ENCODE data around the gene FBXW7.

FBXW7 gene

GRCh38 chr4:152577708-152578396 lies 42.0 kb upstream of the FBXW7 start:
- Histone ChIP-seq H3K9ac (ENCODE audit: low read depth, low read length, poor library complexity, severe bottlenecking) (no peak overlapping the region), H3K9me3 (ENCODE audit: insufficient read depth, low read depth, low read length) (no peaks in the 10 kb centered on the region), H3K9me2 (replicated peaks; ENCODE audit: low read depth, low read length) (no peaks in the 10 kb centered on the region), H3K79me2 (ENCODE audit: insufficient read depth, low read length) (no peaks in the 10 kb centered on the region), H3F3A (ENCODE audit: low read depth) (no peaks in the 10 kb centered on the region), H3K4me3 (ENCODE audit: low read length, poor library complexity, severe bottlenecking) (no peak overlapping the region), H4K20me1 (ENCODE audit: insufficient read depth, low read length, poor library complexity, severe bottlenecking) (no peaks in the 10 kb centered on the region), H2AFZ (ENCODE audit: low read length) (no peak overlapping the region), H3K4me2 (ENCODE audit: low read depth, low read length, poor library complexity, severe bottlenecking) (no peak overlapping the region), H3K27me3 (ENCODE audit: insufficient read depth, low read length, poor library complexity, severe bottlenecking) (no peaks in the 10 kb centered on the region), H3K4me1 (ENCODE audit: insufficient read depth, low read length, poor library complexity, severe bottlenecking) (no peaks in the 10 kb centered on the region), H3K36me3 (ENCODE audit: insufficient read depth, low read length) (no peaks in the 10 kb centered on the region)
- no peak for TF ChIP-seq EZH2phosphoT487 (IDR thresholded peaks at IDR 0.05; ENCODE audit: borderline replicate concordance)
- TF ChIP-seq, protein P1, sequence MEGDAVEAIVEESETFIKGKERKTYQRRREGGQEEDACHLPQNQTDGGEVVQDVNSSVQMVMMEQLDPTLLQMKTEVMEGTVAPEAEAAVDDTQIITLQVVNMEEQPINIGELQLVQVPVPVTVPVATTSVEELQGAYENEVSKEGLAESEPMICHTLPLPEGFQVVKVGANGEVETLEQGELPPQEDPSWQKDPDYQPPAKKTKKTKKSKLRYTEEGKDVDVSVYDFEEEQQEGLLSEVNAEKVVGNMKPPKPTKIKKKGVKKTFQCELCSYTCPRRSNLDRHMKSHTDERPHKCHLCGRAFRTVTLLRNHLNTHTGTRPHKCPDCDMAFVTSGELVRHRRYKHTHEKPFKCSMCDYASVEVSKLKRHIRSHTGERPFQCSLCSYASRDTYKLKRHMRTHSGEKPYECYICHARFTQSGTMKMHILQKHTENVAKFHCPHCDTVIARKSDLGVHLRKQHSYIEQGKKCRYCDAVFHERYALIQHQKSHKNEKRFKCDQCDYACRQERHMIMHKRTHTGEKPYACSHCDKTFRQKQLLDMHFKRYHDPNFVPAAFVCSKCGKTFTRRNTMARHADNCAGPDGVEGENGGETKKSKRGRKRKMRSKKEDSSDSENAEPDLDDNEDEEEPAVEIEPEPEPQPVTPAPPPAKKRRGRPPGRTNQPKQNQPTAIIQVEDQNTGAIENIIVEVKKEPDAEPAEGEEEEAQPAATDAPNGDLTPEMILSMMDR (conservative IDR thresholded peaks at IDR 0.05; ENCODE audit: low read length), result no peak

GRCh38 chr4:152575533-152575932 lies 39.6 kb upstream of the FBXW7 start:
- no peaks in the 10 kb centered on the region for H3K4me1 ChIP-seq (ENCODE audit: insufficient read depth, low read length, poor library complexity, severe bottlenecking)
- H3K79me2 ChIP-seq (ENCODE audit: insufficient read depth, low read length), result no peaks in the 10 kb centered on the region
- H3K9ac ChIP-seq (ENCODE audit: low read depth, low read length, poor library complexity, severe bottlenecking), result no peak overlapping the region
- no peak overlapping the region for H3K4me3 ChIP-seq (ENCODE audit: low read length, poor library complexity, severe bottlenecking)
- H3F3A ChIP-seq (ENCODE audit: low read depth), result no peaks in the 10 kb centered on the region
- H3K9me2 ChIP-seq (replicated peaks; ENCODE audit: low read depth, low read length), result no peaks in the 10 kb centered on the region
- H3K9me3 ChIP-seq (ENCODE audit: insufficient read depth, low read depth, low read length), result no peaks in the 10 kb centered on the region
- H2AFZ ChIP-seq (ENCODE audit: low read length), result no peak overlapping the region
- no peaks in the 10 kb centered on the region for H3K36me3 ChIP-seq (ENCODE audit: insufficient read depth, low read length)
- H3K27me3 ChIP-seq (ENCODE audit: insufficient read depth, low read length, poor library complexity, severe bottlenecking), result no peaks in the 10 kb centered on the region
- no peaks in the 10 kb centered on the region for H4K20me1 ChIP-seq (ENCODE audit: insufficient read depth, low read length, poor library complexity, severe bottlenecking)
- H3K4me2 ChIP-seq (ENCODE audit: low read depth, low read length, poor library complexity, severe bottlenecking), result no peak overlapping the region
- TF ChIP-seq, protein P1 (conservative IDR thresholded peaks at IDR 0.05; ENCODE audit: low read length), result no peak
- TF ChIP-seq EZH2phosphoT487 (IDR thresholded peaks at IDR 0.05; ENCODE audit: borderline replicate concordance), result no peak

DNA sequence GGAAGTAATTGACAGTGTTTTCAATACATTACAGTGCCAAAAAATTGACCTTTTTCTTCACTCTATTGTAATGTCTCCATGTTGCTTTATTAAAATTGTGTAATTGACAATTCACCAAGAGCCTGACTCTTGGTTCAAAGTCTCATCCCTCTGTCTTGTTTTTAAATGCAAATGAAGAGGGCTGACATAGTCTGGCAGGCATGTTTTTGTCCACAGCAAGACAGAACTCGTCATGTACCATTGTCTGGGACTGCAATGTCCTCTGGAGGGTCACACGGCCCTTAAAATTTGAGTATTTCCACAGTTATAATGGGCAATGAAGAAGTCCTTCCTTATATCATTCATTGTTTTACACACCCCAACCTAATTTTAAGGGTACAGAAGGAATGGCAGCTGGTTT lies 38.0 kb upstream of the FBXW7 start:
- Histone ChIP-seq H3K27me3 (ENCODE audit: insufficient read depth, low read length, poor library complexity, severe bottlenecking) (no peaks in the 10 kb centered on the region), H3F3A (ENCODE audit: low read depth) (no peaks in the 10 kb centered on the region), H4K20me1 (ENCODE audit: insufficient read depth, low read length, poor library complexity, severe bottlenecking) (no peaks in the 10 kb centered on the region), H2AFZ (ENCODE audit: low read length) (no peak overlapping the region), H3K9ac (ENCODE audit: low read depth, low read length, poor library complexity, severe bottlenecking) (no peak overlapping the region), H3K4me1 (ENCODE audit: insufficient read depth, low read length, poor library complexity, severe bottlenecking) (no peaks in the 10 kb centered on the region), H3K4me3 (ENCODE audit: low read length, poor library complexity, severe bottlenecking) (no peak overlapping the region), H3K36me3 (ENCODE audit: insufficient read depth, low read length) (no peaks in the 10 kb centered on the region), H3K9me3 (ENCODE audit: insufficient read depth, low read depth, low read length) (no peaks in the 10 kb centered on the region), H3K79me2 (ENCODE audit: insufficient read depth, low read length) (no peaks in the 10 kb centered on the region), H3K9me2 (replicated peaks; ENCODE audit: low read depth, low read length) (no peaks in the 10 kb centered on the region), H3K4me2 (ENCODE audit: low read depth, low read length, poor library complexity, severe bottlenecking) (no peak overlapping the region)
- TF ChIP-seq, protein P1 (conservative IDR thresholded peaks at IDR 0.05; ENCODE audit: low read length), result no peak
- no peak for TF ChIP-seq EZH2phosphoT487 (IDR thresholded peaks at IDR 0.05; ENCODE audit: borderline replicate concordance)

All from Loucy (cell line).